ENCODE results near the gene SOX15. TPM values are rescaled to one million over a fixed set of nuclear protein-coding genes. Genes with fewer than 3 reads are reported as not detected.

The SOX15 gene
- total RNA-seq, 2 donors from 2014 or later: 0.61 to 1.0 TPM

DNA sequence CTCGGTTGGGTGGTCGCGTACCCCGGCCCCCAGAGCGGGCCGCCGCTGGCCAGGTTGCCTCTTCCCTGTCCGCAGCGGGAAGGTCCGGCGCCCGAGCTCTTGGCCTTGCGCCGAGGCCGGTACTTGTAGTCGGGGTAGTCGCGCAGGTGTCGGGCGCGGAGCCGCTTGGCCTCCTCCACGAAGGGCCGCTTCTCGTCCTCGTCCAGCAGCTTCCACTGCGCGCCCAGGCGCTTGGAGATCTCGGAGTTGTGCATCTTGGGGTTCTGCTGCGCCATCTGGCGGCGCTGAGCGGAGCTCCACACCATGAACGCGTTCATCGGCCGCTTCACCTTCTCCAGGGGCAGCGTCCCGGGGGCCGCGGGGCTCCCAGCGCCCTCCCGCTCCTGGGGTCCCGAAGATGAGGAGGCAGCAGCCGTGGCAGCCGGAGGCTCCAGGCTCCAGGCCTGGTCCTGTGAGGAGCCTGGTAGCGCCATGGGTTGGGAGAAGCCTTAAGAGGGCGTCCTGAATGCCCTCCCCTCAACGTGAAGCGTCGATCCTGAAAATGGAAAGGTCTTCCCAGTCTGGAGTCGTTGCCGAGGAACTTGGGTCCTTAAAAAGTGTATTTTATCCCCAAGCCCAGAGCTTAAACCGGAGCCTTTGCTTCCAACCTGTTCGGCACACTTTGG, 558 bp downstream of the SOX15 start:
- intact Hi-C loops (cut with DNase I): loop anchor here (10.0 kb wide), 1 partner anchor 155 kb away; the partner anchor contains the start of genes FGF11 and TMEM102
- peaks cover 31% of the 10 kb centered on the region for H3K36me3 ChIP-seq
- H3K9ac ChIP-seq (ENCODE audit: low read depth in 2 of 2, low read length in 2 of 2): peak overlapping the region in 1 of 2 donors; percentile 46
- no peaks in the 10 kb centered on the region for H3K27me3 ChIP-seq
- peak; percentile 82 for DNase-seq
- H3K27ac ChIP-seq: no peak overlapping the region
- H3K4me3 ChIP-seq: peak overlapping the region; percentile 28
- H3K4me1 ChIP-seq: peaks cover 3% of the 10 kb centered on the region
- no peaks in the 10 kb centered on the region for H3K9me3 ChIP-seq
- TF ChIP-seq, protein P1, sequence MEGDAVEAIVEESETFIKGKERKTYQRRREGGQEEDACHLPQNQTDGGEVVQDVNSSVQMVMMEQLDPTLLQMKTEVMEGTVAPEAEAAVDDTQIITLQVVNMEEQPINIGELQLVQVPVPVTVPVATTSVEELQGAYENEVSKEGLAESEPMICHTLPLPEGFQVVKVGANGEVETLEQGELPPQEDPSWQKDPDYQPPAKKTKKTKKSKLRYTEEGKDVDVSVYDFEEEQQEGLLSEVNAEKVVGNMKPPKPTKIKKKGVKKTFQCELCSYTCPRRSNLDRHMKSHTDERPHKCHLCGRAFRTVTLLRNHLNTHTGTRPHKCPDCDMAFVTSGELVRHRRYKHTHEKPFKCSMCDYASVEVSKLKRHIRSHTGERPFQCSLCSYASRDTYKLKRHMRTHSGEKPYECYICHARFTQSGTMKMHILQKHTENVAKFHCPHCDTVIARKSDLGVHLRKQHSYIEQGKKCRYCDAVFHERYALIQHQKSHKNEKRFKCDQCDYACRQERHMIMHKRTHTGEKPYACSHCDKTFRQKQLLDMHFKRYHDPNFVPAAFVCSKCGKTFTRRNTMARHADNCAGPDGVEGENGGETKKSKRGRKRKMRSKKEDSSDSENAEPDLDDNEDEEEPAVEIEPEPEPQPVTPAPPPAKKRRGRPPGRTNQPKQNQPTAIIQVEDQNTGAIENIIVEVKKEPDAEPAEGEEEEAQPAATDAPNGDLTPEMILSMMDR (IDR thresholded peaks at IDR 0.05): peak; percentile 73

DNA sequence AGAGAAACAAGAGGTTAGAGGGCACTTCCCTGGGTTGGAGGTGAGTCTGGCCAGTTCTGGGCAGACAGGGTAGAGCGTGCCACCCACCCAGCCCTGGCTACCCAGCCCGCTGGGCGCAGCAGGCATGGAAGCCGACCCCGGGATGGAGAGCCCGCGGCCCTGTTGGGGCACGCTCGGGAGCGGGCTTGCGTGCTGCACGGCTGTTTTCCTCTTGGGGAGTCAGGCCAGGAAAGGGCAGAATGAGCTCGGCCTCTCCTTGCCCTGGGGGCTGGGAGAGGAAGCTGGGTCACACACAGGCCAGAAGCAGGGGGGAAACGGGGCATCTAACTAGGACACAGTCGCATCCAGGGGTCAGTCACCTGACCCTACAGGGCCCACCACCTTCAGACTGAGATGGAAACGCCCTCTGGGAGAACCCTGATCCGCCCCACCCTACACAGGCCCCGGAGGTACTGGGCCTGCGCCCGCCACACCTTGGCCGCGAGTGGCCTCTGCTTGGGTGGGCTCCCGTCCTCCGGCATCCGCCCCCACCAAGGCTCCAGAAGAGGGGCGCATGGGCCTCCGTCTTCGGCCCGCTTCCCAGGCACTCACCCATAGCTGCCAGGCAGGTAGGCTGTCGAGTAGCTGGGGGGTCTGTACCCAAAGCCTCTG, 1.2 kb downstream of the SOX15 start:
- Histone ChIP-seq H3K27me3 (no peaks in the 10 kb centered on the region), H3K9me3 (no peaks in the 10 kb centered on the region), H3K27ac (no peak overlapping the region), H3K4me1 (peaks cover 3% of the 10 kb centered on the region), H3K9ac (ENCODE audit: low read depth in 2 of 2, low read length in 2 of 2) (peak overlapping the region in 1 of 2 donors; percentile 12), H3K4me3 (peak overlapping the region; percentile 28), H3K36me3 (peaks cover 24% of the 10 kb centered on the region)
- TF ChIP-seq, protein P1 (IDR thresholded peaks at IDR 0.05): no peak
- intact Hi-C loops (cut with DNase I): loop anchor here (10.0 kb wide), 1 partner anchor 154 kb away; the partner anchor contains the start of genes FGF11 and TMEM102
- no peak for DNase-seq

DNA sequence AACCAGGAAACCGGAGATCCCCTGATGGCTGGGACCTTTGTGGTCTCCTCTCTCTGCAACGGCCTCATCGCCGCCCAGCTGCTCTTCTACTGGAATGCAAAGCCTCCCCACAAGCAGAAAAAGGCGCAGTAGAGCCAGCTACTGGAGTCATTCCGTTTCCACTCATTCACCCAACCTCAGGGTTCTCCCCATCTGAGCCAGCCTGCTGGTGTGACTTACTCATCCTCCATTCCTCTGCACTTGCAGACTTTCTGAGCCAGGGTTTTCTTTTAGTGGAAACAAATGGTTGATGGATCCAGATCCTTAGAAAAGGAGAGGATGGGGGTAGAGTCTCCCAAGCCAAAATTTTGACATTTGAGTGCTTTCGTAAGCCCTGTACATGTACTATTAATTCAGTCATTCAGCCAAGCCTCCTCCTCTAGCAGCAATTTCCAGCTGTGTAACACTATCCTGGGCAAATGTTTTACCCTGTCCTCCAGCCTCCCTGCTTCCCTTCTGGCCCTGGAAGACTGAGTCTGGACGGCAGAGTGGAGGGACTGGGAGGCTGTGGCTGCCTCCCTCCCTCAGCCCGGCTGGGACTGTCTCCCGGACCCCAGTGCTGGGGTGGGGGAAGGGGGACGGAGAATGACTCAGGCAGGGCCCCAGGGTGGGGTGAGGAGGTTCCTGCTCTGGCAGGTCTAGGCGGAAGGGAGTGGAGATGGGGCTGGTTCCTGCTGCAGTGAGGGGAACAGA, 2.3 kb downstream of the SOX15 start:
- no peak overlapping the region for H3K4me3 ChIP-seq
- TF ChIP-seq, protein P1 (IDR thresholded peaks at IDR 0.05): no peak
- peaks cover 13% of the 10 kb centered on the region for H3K36me3 ChIP-seq
- DNase-seq: no peak
- H3K9ac ChIP-seq (ENCODE audit: low read depth in 2 of 2, low read length in 2 of 2): no peak overlapping the region
- intact Hi-C loops (cut with DNase I): loop anchor here (10.0 kb wide), 1 partner anchor 153 kb away; the partner anchor contains the start of genes FGF11 and TMEM102
- peaks cover 7% of the 10 kb centered on the region for H3K4me1 ChIP-seq
- no peaks in the 10 kb centered on the region for H3K27me3 ChIP-seq
- no peak overlapping the region for H3K27ac ChIP-seq
- H3K9me3 ChIP-seq: no peaks in the 10 kb centered on the region

DNA sequence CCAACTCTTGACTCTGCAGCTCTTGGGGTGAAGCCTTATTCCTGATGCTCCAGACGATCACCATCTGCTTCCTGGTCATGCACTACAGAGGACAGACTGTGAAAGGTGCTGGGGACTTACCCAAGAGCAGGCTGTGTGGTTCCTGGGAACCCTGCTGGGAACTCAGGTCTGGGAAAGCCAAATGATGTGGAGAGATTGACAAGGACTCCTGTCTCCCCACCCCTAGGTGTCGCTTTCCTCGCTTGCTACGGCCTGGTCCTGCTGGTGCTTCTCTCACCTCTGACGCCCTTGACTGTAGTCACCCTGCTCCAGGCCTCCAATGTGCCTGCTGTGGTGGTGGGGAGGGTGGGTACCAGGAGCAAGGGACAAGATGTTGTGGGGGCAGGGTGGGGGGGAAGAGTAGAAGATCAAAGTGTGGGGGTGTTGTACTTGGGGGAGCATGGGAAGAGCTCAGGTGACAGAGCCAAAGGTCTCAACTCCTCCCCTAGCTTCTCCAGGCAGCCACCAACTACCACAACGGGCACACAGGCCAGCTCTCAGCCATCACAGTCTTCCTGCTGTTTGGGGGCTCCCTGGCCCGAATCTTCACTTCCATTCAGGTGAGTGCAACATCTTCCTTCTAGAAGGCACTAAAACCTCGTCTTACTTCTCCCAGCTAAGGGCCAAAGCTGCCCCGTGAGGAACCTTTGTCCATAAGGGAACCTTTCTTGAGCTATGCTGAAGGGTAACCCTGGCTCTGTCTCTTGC, 3.0 kb downstream of the SOX15 start:
- H3K36me3 ChIP-seq: peaks cover 8% of the 10 kb centered on the region
- no peaks in the 10 kb centered on the region for H3K9me3 ChIP-seq
- DNase-seq: peak; percentile 69
- intact Hi-C loops (cut with DNase I): loop anchor here (10.0 kb wide), 1 partner anchor 152 kb away; the partner anchor contains the start of genes FGF11 and TMEM102
- peak overlapping the region in 1 of 2 donors; percentile 5 for H3K9ac ChIP-seq (ENCODE audit: low read depth in 2 of 2, low read length in 2 of 2)
- H3K4me1 ChIP-seq: peaks cover 7% of the 10 kb centered on the region
- H3K27me3 ChIP-seq: no peaks in the 10 kb centered on the region
- H3K27ac ChIP-seq: no peak overlapping the region
- no peak overlapping the region for H3K4me3 ChIP-seq
- TF ChIP-seq, protein P1 (IDR thresholded peaks at IDR 0.05): no peak

All from colonic mucosa (tissue), 4 donors.